T-cell (primary cell): ENCODE data around the gene ACOT6. TPM values are rescaled to one million over a fixed set of nuclear protein-coding genes. Genes with fewer than 3 reads are reported as not detected.

Experiments used
- ATAC-seq, 4 experiments: fragments of 200-7000 bp in 3 of 4; fragments of 150-1000 bp in 1 of 4; cut with Tn5 transposase; replicated peaks in 1 of 4; 1 replicate in 3 of 4; 2 replicates in 1 of 4; pipeline ENCODE4 v1.10.0; 2021; ENCODE audit warnings: moderate library complexity in 3 of 4, mild to moderate bottlenecking in 2 of 4, moderate number of reproducible peaks in 1 of 4
- CTCF ChIA-PET, 2 donors: fragments of 300-600 bp; sonication (Branson Sonifier 250); formaldehyde crosslinking; loops; one replicate each; lab custom pipeline; 2022; ENCODE audit warnings: antibody characterized with exemption in 2 of 2; lab: Charles Lee
- POLR2A ChIA-PET, 2 donors: fragments of 300-600 bp; sonication (Branson Sonifier 250); formaldehyde crosslinking; loops; one replicate each; lab custom pipeline; 2022; ENCODE audit warnings: antibody characterized with exemption in 2 of 2; lab: Charles Lee
- DNase-seq, 35 experiments: peaks; one replicate each; pipeline versions ENCODE4 v3.0.0 to v3.0.0-alpha.2; 2013 to 2023
- H3K27ac ChIP-seq: one replicate; pipeline ENCODE4 v1.5.1; 2013; ENCODE audit warnings: low read length
- H3K27me3 ChIP-seq, 2 experiments: replicated peaks in 1 of 2; 1 replicate in 1 of 2; 2 replicates in 1 of 2; pipeline versions ENCODE4 v1.6.1 to v1.7.0; 2013; ENCODE audit warnings: low read length in 1 of 2, mixed read lengths in 1 of 2; ENCODE audit not compliant: control insufficient read depth in 2 of 2, insufficient read depth in 2 of 2; ENCODE audit errors: extremely low read depth in 1 of 2
- H3K36me3 ChIP-seq, 2 donors: 1 replicate in 1 of 2; 2 replicates in 1 of 2; pipeline versions ENCODE4 v1.6.1 to v1.7.0; 2013; ENCODE audit warnings: low read length in 1 of 2; ENCODE audit not compliant: control insufficient read depth in 2 of 2, insufficient read depth in 1 of 2; ENCODE audit errors: extremely low read depth in 1 of 2
- H3K4me1 ChIP-seq, 2 experiments: 1 replicate in 1 of 2; 2 replicates in 1 of 2; pipeline versions ENCODE4 v1.6.1 to v1.7.0; 2013; ENCODE audit warnings: low read length in 2 of 2, mixed read lengths in 1 of 2; ENCODE audit not compliant: insufficient read depth in 2 of 2, control insufficient read depth in 1 of 2; ENCODE audit errors: extremely low read depth in 1 of 2
- H3K4me3 ChIP-seq, 2 donors: 1 replicate in 1 of 2; 2 replicates in 1 of 2; pipeline versions ENCODE4 v1.5.1 to v1.7.0; 2013; ENCODE audit warnings: mild to moderate bottlenecking in 2 of 2, low read length in 1 of 2, moderate library complexity in 1 of 2; ENCODE audit not compliant: control insufficient read depth in 1 of 2; ENCODE audit errors: extremely low read depth in 1 of 2
- H3K9me3 ChIP-seq: 2 replicates; pipeline ENCODE4 v1.7.0; 2013
- H3K27ac Mint-ChIP-seq, 2 donors: one replicate each; pipeline ENCODE4 v1.8.0; 2020 to 2021; ENCODE audit warnings: mild to moderate bottlenecking in 2 of 2, mixed read lengths in 2 of 2
- H3K27me3 Mint-ChIP-seq, 2 donors: one replicate each; pipeline ENCODE4 v1.8.0; 2021 to 2022; ENCODE audit warnings: mixed read lengths in 2 of 2
- H3K36me3 Mint-ChIP-seq: one replicate; pipeline ENCODE4 v1.8.0; 2021; ENCODE audit warnings: mixed read lengths
- H3K4me1 Mint-ChIP-seq, 3 donors: one replicate each; pipeline ENCODE4 v1.8.0; 2020 to 2022; ENCODE audit warnings: mixed read lengths in 3 of 3, mild to moderate bottlenecking in 1 of 3
- H3K4me3 Mint-ChIP-seq, 3 donors: one replicate each; pipeline ENCODE4 v1.8.0; 2020 to 2022; ENCODE audit warnings: mild to moderate bottlenecking in 3 of 3, mixed read lengths in 3 of 3, moderate library complexity in 3 of 3
- H3K9me3 Mint-ChIP-seq, 3 donors: one replicate each; pipeline ENCODE4 v1.8.0; 2020 to 2022; ENCODE audit warnings: mixed read lengths in 3 of 3
- WGBS: methylation state at CpG from one replicate; pipeline ENCODE4 v1.1.5; 2013; ENCODE audit warnings: missing lambda C conversion rate; ENCODE audit not compliant: insufficient coverage; 5-methylcytosine and 5-hydroxymethylcytosine counted together
- total RNA-seq, 35 experiments: library from RNA in 6 of 35; stranded (reverse) in 6 of 35; fragments of 120-200 nt in 1 of 35; gene quantifications; one replicate each; pipeline versions ENCODE4 v1.2.1 to v1.2.4 and lab custom pipeline; 2013 to 2026

The ACOT6 gene
- total RNA-seq, 5 donors from 2014 or later (not counting 1 experiment from before 2014, with no cell fraction given): not detected

DNA sequence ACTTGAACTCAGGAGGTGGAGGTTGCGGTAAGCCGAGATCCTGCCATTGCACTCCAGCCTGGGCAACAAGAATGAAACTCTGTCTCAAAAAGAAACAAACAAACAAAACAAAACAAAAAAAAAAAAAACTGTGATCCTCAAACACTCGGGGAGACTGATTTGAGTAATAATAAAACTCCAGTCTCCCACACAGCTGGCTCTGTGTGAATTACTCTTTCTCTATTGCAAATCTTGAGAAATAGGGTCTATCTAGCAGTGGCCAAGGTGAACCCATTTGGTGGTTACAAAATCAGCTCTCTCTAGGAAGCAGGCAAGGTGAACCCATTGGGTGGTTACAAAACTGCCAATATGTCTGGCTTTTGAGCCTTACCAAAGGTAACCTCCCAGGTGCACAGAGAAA is 6.0 kb upstream of the ACOT6 start:
- Mint-ChIP-seq H3K4me3 (no peak overlapping the region), H3K27me3 (peaks cover 0 to 4% of the 10 kb centered on the region in 2 donors), H3K36me3 (no peaks in the 10 kb centered on the region), H3K9me3 (no peaks in the 10 kb centered on the region), H3K4me1 (no peaks in the 10 kb centered on the region), H3K27ac (no peak overlapping the region)
- ATAC-seq (no peak), DNase-seq (no peak)
- ChIA-PET CTCF (interaction anchor here in 1 of 2 donors (0.8 to 1.1 kb wide), 2 partner anchors 27 to 1270 kb away, joined by 3 read pairs; no protein-coding TSS in a partner anchor), POLR2A (no interaction called here)
- H3K27me3 ChIP-seq: no peaks in the 10 kb centered on the region
- no peaks in the 10 kb centered on the region for H3K9me3 ChIP-seq
- no peak overlapping the region for H3K4me3 ChIP-seq
- no peaks in the 10 kb centered on the region for H3K4me1 ChIP-seq
- no CpG with 5 or more reads among the region's 3 CpGs for WGBS
- H3K27ac ChIP-seq: no peak overlapping the region
- H3K36me3 ChIP-seq: no peaks in the 10 kb centered on the region

DNA sequence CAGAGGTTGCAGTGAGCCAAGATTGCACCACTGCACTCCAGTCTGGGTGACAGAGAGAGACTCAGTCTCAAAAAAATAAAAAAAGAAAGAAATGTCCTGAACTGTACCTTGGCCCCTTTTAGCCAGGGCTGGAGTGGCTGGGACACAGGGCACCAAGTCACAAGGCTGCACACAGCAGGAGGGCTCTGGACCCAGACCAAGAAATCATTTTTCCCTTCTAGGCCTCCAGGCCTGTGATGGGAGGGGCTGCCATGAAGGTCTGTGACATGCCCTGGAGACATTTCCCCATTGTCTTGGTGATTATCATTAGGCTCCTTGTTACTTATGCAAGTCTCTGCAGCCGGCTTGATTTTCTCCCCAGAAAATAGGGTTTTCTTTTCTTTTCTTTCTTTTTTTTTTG is 5.1 kb upstream of the ACOT6 start:
- no peaks in the 10 kb centered on the region for H3K36me3 ChIP-seq
- no peak overlapping the region for H3K27ac Mint-ChIP-seq
- CTCF ChIA-PET: interaction anchor here in 1 of 2 donors (1.1 kb wide), 1 partner anchor 26 kb away, joined by 3 read pairs; no protein-coding TSS in a partner anchor
- no peaks in the 10 kb centered on the region for H3K27me3 ChIP-seq
- no CpG with 5 or more reads among the region's 1 CpG for WGBS
- ATAC-seq (no peak), DNase-seq (no peak)
- peaks cover 0 to 4% of the 10 kb centered on the region in 2 experiments for H3K4me1 ChIP-seq
- H3K9me3 Mint-ChIP-seq: no peaks in the 10 kb centered on the region
- POLR2A ChIA-PET: no interaction called here
- H3K4me3 ChIP-seq: no peak overlapping the region
- H3K9me3 ChIP-seq: no peaks in the 10 kb centered on the region
- H3K36me3 Mint-ChIP-seq: no peaks in the 10 kb centered on the region
- no peak overlapping the region for H3K4me3 Mint-ChIP-seq
- H3K27me3 Mint-ChIP-seq: peaks cover 0 to 4% of the 10 kb centered on the region in 2 donors
- no peak overlapping the region for H3K27ac ChIP-seq
- peaks cover 0 to 3% (median 1%) of the 10 kb centered on the region in 3 donors for H3K4me1 Mint-ChIP-seq

DNA sequence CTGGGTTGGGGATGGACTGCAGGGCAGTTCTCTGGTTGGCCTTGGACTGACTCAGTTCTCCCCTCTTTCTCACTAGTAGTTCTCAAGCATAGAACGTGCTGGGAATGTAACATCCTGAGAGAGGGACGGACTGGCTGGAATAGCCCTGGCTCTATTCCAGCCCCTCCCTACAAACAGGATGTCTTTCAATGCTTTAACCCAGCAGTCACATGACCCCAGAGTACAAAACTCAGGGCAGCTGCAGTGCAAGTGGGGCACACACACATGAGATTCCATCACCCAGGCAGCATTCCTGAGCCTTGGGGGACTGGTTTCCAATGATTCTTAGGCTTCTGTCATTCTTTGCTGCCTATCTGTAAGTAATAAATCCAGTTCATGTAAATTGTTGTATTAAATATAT is 1.6 kb upstream of the ACOT6 start:
- ChIA-PET CTCF (no interaction called here), POLR2A (no interaction called here)
- no peaks in the 10 kb centered on the region for H3K27me3 ChIP-seq
- H3K36me3 ChIP-seq: no peaks in the 10 kb centered on the region
- no peak overlapping the region for H3K27ac Mint-ChIP-seq
- H3K4me3 Mint-ChIP-seq: no peak overlapping the region
- DNase-seq: no peak
- no peaks in the 10 kb centered on the region for H3K36me3 Mint-ChIP-seq
- no peaks in the 10 kb centered on the region for H3K9me3 ChIP-seq
- no peak overlapping the region for H3K4me3 ChIP-seq
- 53% methylated on average over 2 of the region's 2 CpGs for WGBS
- H3K4me1 Mint-ChIP-seq: peaks cover 5 to 6% (median 6%) of the 10 kb centered on the region in 3 donors
- H3K4me1 ChIP-seq: peaks cover 0 to 10% of the 10 kb centered on the region in 2 experiments
- no peaks in the 10 kb centered on the region for H3K9me3 Mint-ChIP-seq
- no peaks in the 10 kb centered on the region for H3K27me3 Mint-ChIP-seq
- no peak for ATAC-seq
- H3K27ac ChIP-seq: no peak overlapping the region

DNA sequence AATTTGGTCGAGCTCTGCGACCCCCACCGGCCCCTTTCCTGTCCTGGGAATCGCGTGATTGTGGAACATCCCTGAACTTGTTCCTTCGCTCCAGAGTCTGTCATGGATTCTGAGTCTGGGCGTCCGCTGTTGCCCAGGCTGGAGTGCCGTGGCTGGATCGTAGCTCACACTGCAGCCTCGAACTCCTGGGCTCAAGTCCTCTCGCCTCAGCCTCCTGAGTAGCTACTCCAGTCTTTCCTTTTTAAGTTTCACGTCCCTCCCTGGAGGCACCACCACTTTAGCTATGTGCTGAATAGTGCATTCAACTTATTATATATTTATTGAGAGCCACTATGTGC is 698 bp downstream of the ACOT6 start:
- Mint-ChIP-seq H3K27ac (peak overlapping the region; percentile 83 to 92), H3K27me3 (no peaks in the 10 kb centered on the region), H3K9me3 (no peaks in the 10 kb centered on the region), H3K4me1 (peaks cover 5 to 6% (median 6%) of the 10 kb centered on the region in 3 donors), H3K4me3 (peak overlapping the region; percentile 80 to 88 (median 85)), H3K36me3 (no peaks in the 10 kb centered on the region)
- ChIA-PET CTCF (interaction anchor here (0.6 to 1.5 kb wide), 6 partner anchors 20 to 76 kb away, joined by 3 to 17 read pairs (median 4); partner anchors contain the start of genes ACOT2 (in 1 of the 2) and ACOT4 (in 1 of the 2)), POLR2A (interaction anchor here (0.6 to 1.1 kb wide), 2 partner anchors 44 to 46 kb away, joined by 3 to 9 read pairs; partner anchors contain the start of gene ACOT2 (in 1 of the 2))
- WGBS: 18% methylated on average over 10 of the region's 13 CpGs
- H3K27ac ChIP-seq: peak overlapping the region; percentile 49
- DNase-seq (no peak), ATAC-seq (peak; percentile 5 to 21 (median 12))
- peak overlapping the region; percentile 63 to 72 for H3K4me3 ChIP-seq
- no peaks in the 10 kb centered on the region for H3K27me3 ChIP-seq
- no peaks in the 10 kb centered on the region for H3K9me3 ChIP-seq
- peaks cover 0 to 10% of the 10 kb centered on the region in 2 experiments for H3K4me1 ChIP-seq
- no peaks in the 10 kb centered on the region for H3K36me3 ChIP-seq

DNA sequence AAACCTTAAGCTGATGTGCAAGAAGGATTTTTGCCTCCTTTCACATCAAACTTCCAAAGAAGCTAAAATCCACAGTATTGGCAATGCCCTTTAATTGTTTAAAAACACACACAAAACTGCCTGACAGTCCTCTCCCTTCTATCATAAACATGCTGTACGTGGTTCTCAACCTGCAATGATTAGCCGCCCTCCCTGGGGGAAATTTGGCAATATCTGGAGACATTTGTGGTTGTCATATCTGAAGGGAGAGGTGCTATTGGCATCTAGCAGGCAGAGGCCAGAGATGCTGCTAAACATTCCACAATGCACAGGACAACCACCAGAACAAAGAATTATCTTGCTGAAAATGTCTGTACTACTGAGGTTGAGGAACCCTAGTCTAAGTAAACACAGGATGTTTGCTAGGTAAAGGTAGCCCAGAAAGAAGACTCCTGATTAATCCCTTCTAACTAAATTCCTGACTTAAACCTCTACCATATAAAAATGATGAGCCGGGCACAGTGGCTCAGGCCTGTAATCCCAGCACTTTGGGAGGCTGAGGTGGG is 1.2 kb downstream of the ACOT6 start:
- H3K4me1 ChIP-seq: peaks cover 0 to 10% of the 10 kb centered on the region in 2 experiments
- Mint-ChIP-seq H3K27me3 (no peaks in the 10 kb centered on the region), H3K4me1 (peaks cover 5 to 6% (median 6%) of the 10 kb centered on the region in 3 donors), H3K36me3 (no peaks in the 10 kb centered on the region), H3K9me3 (no peaks in the 10 kb centered on the region), H3K4me3 (peak overlapping the region; percentile 80 to 88 (median 85)), H3K27ac (peak overlapping the region in 1 of 2 donors; percentile 92)
- no peaks in the 10 kb centered on the region for H3K36me3 ChIP-seq
- peak overlapping the region in 1 of 2 donors; percentile 63 for H3K4me3 ChIP-seq
- H3K9me3 ChIP-seq: no peaks in the 10 kb centered on the region
- no peak for DNase-seq
- no peak for ATAC-seq
- no peaks in the 10 kb centered on the region for H3K27me3 ChIP-seq
- no CpG with 5 or more reads among the region's 3 CpGs for WGBS
- H3K27ac ChIP-seq: no peak overlapping the region
- ChIA-PET POLR2A (interaction anchor here in 1 of 2 donors (0.7 to 1.1 kb wide), 2 partner anchors 46 to 1223 kb away, joined by 7 to 9 read pairs; no protein-coding TSS in a partner anchor), CTCF (interaction anchor here in 1 of 2 donors (1.4 to 1.5 kb wide), 2 partner anchors 22 to 45 kb away, joined by 4 to 17 read pairs; partner anchors contain the start of genes ACOT2 and ACOT4)

DNA sequence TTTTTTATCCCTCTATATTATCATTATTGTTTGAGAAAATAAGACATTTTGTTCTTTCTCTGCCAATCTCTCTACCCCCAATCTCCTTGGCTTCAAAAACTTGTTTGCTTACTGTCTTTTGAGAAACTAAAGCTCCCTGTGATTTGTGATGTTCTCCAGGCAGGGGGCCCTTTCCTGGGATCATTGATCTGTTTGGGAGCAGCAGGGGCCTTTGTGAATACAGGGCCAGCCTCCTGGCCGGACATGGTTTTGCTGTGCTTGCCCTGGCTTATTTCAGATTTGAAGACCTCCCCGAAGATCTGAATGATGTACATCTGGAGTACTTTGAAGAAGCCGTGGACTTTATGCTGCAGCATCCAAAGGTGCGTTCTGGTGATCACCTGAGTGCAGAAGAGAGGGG is 4.5 kb downstream of the ACOT6 start:
- peaks cover 5 to 6% (median 6%) of the 10 kb centered on the region in 3 donors for H3K4me1 Mint-ChIP-seq
- H3K36me3 ChIP-seq: no peaks in the 10 kb centered on the region
- H3K9me3 ChIP-seq: no peaks in the 10 kb centered on the region
- H3K4me1 ChIP-seq: peaks cover 0 to 10% of the 10 kb centered on the region in 2 experiments
- no peak overlapping the region for H3K4me3 ChIP-seq
- no peaks in the 10 kb centered on the region for H3K9me3 Mint-ChIP-seq
- ChIA-PET POLR2A (interaction anchor here in 1 of 2 donors (0.6 kb wide), 1 partner anchor 391 kb away, joined by 5 read pairs; no protein-coding TSS in a partner anchor), CTCF (no interaction called here)
- no peak overlapping the region for H3K27ac ChIP-seq
- H3K27me3 Mint-ChIP-seq: no peaks in the 10 kb centered on the region
- H3K27ac Mint-ChIP-seq: no peak overlapping the region
- H3K36me3 Mint-ChIP-seq: no peaks in the 10 kb centered on the region
- WGBS: 89% methylated on average over 4 of the region's 4 CpGs
- H3K27me3 ChIP-seq: no peaks in the 10 kb centered on the region
- no peak overlapping the region for H3K4me3 Mint-ChIP-seq
- ATAC-seq (no peak), DNase-seq (no peak)
